CD8-positive, alpha-beta memory T cell (primary cell): ENCODE data around the gene MDN1. TPM values are rescaled to one million over a fixed set of nuclear protein-coding genes. Genes with fewer than 3 reads are reported as not detected.

Experiments used
- polyA plus RNA-seq: library from polyadenylated mRNA; unstranded; fragments of 300-500 nt; fragmentation: Illumina TruSeq; gene quantifications from one replicate; pipeline ENCODE4 v1.2.3, GENCODE V29; 2021
- total RNA-seq, 2 experiments: library from RNA; stranded (reverse); gene quantifications; one replicate each; pipeline ENCODE4 v1.2.3, GENCODE V29; 2021

MDN1 gene
- total and polyA plus RNA-seq, 3 experiments from 2014 or later = 8.6 to 63.6 (median 63.3) TPM

Other genes starting within 250 kb of the MDN1 start
- gene LYRM2, start 181.0 kb downstream of the MDN1 start, total RNA-seq = 10 to 100 TPM; 42.8 to 46.2 TPM
- 85.6 TPM for gene LYRM2, start 181.0 kb downstream of the MDN1 start, polyA plus RNA-seq
- 10 to 100 TPM; 30.8 to 31.3 TPM for gene CASP8AP2, start 10.1 kb upstream of the MDN1 start, total RNA-seq
- 60.0 TPM for gene CASP8AP2, start 10.1 kb upstream of the MDN1 start, polyA plus RNA-seq
- gene GJA10, start 74.7 kb upstream of the MDN1 start, total RNA-seq = not detected
- not detected for gene GJA10, start 74.7 kb upstream of the MDN1 start, polyA plus RNA-seq